CD14-positive monocyte (primary cell): ENCODE measurements around the gene FHIT. TPM values are rescaled to one million over a fixed set of nuclear protein-coding genes. Genes with fewer than 3 reads are reported as not detected.

ENCODE experiments used
- DNase-seq, 3 donors: peaks; one replicate each; pipeline ENCODE4 v3.0.0-alpha.2; 2011 to 2022
- H2AFZ ChIP-seq: 2 replicates; pipeline ENCODE4 v1.6.0; 2012; ENCODE audit warnings: mild to moderate bottlenecking, low read depth, low read length, inconsistent platforms; ENCODE audit not compliant: insufficient read depth, poor library complexity, severe bottlenecking
- H3K27ac ChIP-seq, 2 donors: 1 replicate in 1 of 2; 2 replicates in 1 of 2; pipeline ENCODE4 v1.5.1; 2012 to 2013; ENCODE audit warnings: low read length in 2 of 2, control low read depth in 1 of 2, inconsistent platforms in 1 of 2, low read depth in 1 of 2, mild to moderate bottlenecking in 1 of 2
- H3K27me3 ChIP-seq, 2 donors: one replicate each; pipeline versions ENCODE4 v1.6.0 to v1.6.1; 2011 to 2013; ENCODE audit warnings: low read length in 2 of 2; ENCODE audit not compliant: control insufficient read depth in 2 of 2, insufficient read depth in 2 of 2
- H3K36me3 ChIP-seq, 2 donors: replicated peaks in 1 of 2; 1 replicate in 1 of 2; 2 replicates in 1 of 2; pipeline versions ENCODE4 v1.5.1 to v1.6.1; 2012 to 2013; ENCODE audit warnings: low read length in 2 of 2, control low read depth in 1 of 2, inconsistent platforms in 1 of 2, mild to moderate bottlenecking in 1 of 2; ENCODE audit not compliant: insufficient read depth in 2 of 2, control insufficient read depth in 1 of 2
- H3K4me1 ChIP-seq, 2 donors: 1 replicate in 1 of 2; 2 replicates in 1 of 2; pipeline versions ENCODE4 v1.5.1 to v1.6.1; 2012 to 2013; ENCODE audit warnings: low read length in 2 of 2, control low read depth in 1 of 2, inconsistent platforms in 1 of 2, mild to moderate bottlenecking in 1 of 2, moderate library complexity in 1 of 2; ENCODE audit not compliant: insufficient read depth in 2 of 2, control insufficient read depth in 1 of 2
- H3K4me2 ChIP-seq: replicated peaks from 2 replicates; pipeline ENCODE3; 2012; ENCODE audit warnings: low read length, moderate library complexity, mild to moderate bottlenecking; ENCODE audit not compliant: poor library complexity, severe bottlenecking; ENCODE audit errors: extremely low read depth
- H3K4me3 ChIP-seq, 3 experiments: fragments of 200-600 bp in 1 of 3; sonication (generic) in 1 of 3; replicated peaks in 1 of 3; 1 replicate in 2 of 3; 2 replicates in 1 of 3; pipeline ENCODE4 v1.5.1; 2011 to 2013; ENCODE audit warnings: low read length in 3 of 3, mild to moderate bottlenecking in 3 of 3, control low read depth in 2 of 3, low read depth in 2 of 3, inconsistent platforms in 1 of 3, moderate library complexity in 1 of 3
- H3K79me2 ChIP-seq: 2 replicates; pipeline ENCODE4 v1.6.0; 2012; ENCODE audit warnings: mild to moderate bottlenecking, control low read depth, inconsistent platforms, low read length, moderate library complexity; ENCODE audit not compliant: insufficient read depth
- H3K9ac ChIP-seq: 2 replicates; pipeline ENCODE4 v1.6.0; 2017; ENCODE audit warnings: low read length, mild to moderate bottlenecking; ENCODE audit not compliant: insufficient read depth, poor library complexity, severe bottlenecking
- H3K9me3 ChIP-seq, 2 donors: replicated peaks in 1 of 2; 1 replicate in 1 of 2; 2 replicates in 1 of 2; pipeline versions ENCODE4 v1.5.1 to v1.6.1; 2012 to 2013; ENCODE audit warnings: low read length in 2 of 2, control low read depth in 1 of 2; ENCODE audit not compliant: control insufficient read depth in 1 of 2, insufficient read depth in 1 of 2
- H4K20me1 ChIP-seq: 2 replicates; pipeline ENCODE4 v1.6.0; 2012; ENCODE audit warnings: mild to moderate bottlenecking, low read length, control low read depth, moderate library complexity; ENCODE audit not compliant: insufficient read depth
- H3K27ac Mint-ChIP-seq, 7 donors: one replicate each; pipeline ENCODE4 v1.8.0; 2020; ENCODE audit warnings: mild to moderate bottlenecking in 7 of 7, mixed read lengths in 7 of 7, moderate library complexity in 6 of 7, inconsistent platforms in 2 of 7
- H3K27me3 Mint-ChIP-seq, 3 donors: one replicate each; pipeline ENCODE4 v1.8.0; 2021 to 2022; ENCODE audit warnings: low read depth in 3 of 3, mild to moderate bottlenecking in 3 of 3, mixed read lengths in 3 of 3, moderate library complexity in 3 of 3, inconsistent platforms in 1 of 3
- H3K36me3 Mint-ChIP-seq, 2 donors: one replicate each; pipeline ENCODE4 v1.8.0; 2020; ENCODE audit warnings: mixed read lengths in 2 of 2, inconsistent platforms in 1 of 2, mild to moderate bottlenecking in 1 of 2
- H3K4me1 Mint-ChIP-seq: one replicate; pipeline ENCODE4 v1.8.0; 2020; ENCODE audit warnings: mild to moderate bottlenecking, mixed read lengths
- H3K4me3 Mint-ChIP-seq, 2 donors: one replicate each; pipeline ENCODE4 v1.8.0; 2020; ENCODE audit warnings: mild to moderate bottlenecking in 2 of 2, mixed read lengths in 2 of 2, moderate library complexity in 1 of 2
- H3K9me3 Mint-ChIP-seq, 7 donors: one replicate each; pipeline ENCODE4 v1.8.0; 2020 to 2022; ENCODE audit warnings: mixed read lengths in 7 of 7, mild to moderate bottlenecking in 6 of 7, moderate library complexity in 6 of 7, inconsistent platforms in 2 of 7
- WGBS: methylation state at CpG from one replicate; pipeline ENCODE4 v1.1.5; 2013; ENCODE audit warnings: missing lambda C conversion rate; ENCODE audit not compliant: insufficient coverage; 5-methylcytosine and 5-hydroxymethylcytosine counted together
- intact Hi-C, 2 donors: fragments of 100-400 bp; cut with micrococcal nuclease; formaldehyde crosslinking; loops; one replicate each; pipeline versions ENCODE4 v1.15.0 to v1.15.1; 2023
- polyA plus RNA-seq, 3 donors: library from polyadenylated mRNA; depleted of rRNA in 1 of 3; unstranded in 2 of 3; stranded (reverse) in 1 of 3; fragments of 300-500 nt in 2 of 3; fragments of >200 nt in 1 of 3; fragmentation: Illumina TruSeq in 2 of 3; gene quantifications; 1 replicate in 2 of 3; 2 replicates in 1 of 3; pipeline ENCODE4 v1.2.3, GENCODE V29; 2012 to 2021
- TF ChIP-seq, protein P1 (sequence below): fragments of 200-600 bp; IDR thresholded peaks from one replicate; pipeline ENCODE4 v1.8.0; 2022; ENCODE audit warnings: antibody characterized with exemption, mild to moderate bottlenecking

FHIT gene
- polyA plus RNA-seq, 3 donors = 1.7 to 3.4 (median 3.2) TPM

DNA sequence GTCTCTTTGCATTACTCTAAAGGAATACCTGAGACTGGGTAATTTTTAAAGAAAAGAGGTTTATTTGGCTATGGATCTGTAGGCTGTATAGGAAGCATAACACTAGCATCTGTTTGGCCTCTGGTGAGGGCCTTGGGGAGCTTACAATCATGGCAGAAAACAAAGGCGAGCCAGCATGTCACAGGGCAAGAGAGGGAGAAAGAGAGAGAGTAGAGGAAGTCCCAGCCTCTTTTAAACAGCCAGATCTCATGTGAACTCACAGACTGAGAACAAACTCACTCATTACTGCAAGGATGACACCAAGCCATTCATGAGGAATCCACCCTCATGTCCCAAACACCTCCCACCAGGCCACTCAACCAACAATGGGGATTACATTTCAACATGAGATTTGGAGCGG is 974.6 kb downstream of the FHIT start:
- no peak overlapping the region for H3K27ac Mint-ChIP-seq

DNA sequence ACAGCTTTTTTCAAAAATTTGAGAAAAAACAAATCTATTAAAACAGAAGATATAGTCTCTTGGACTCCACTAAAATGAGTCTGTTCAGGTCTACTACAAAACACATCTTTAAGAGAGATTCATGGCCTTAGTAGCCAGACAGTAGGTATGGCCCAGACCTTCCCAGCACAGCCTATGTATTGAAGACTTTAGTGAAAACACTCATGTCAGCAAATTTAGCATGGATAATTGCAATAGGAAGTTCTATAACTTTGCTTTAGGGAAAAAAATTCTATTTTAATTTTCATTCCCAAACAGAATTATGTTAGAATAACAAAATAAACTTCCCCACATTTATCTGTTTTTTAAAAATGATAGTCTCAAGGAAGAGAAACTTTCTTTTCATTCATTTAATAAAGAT is 976.6 kb downstream of the FHIT start:
- H3K36me3 Mint-ChIP-seq = no peaks in the 10 kb centered on the region
- TF ChIP-seq, protein P1, sequence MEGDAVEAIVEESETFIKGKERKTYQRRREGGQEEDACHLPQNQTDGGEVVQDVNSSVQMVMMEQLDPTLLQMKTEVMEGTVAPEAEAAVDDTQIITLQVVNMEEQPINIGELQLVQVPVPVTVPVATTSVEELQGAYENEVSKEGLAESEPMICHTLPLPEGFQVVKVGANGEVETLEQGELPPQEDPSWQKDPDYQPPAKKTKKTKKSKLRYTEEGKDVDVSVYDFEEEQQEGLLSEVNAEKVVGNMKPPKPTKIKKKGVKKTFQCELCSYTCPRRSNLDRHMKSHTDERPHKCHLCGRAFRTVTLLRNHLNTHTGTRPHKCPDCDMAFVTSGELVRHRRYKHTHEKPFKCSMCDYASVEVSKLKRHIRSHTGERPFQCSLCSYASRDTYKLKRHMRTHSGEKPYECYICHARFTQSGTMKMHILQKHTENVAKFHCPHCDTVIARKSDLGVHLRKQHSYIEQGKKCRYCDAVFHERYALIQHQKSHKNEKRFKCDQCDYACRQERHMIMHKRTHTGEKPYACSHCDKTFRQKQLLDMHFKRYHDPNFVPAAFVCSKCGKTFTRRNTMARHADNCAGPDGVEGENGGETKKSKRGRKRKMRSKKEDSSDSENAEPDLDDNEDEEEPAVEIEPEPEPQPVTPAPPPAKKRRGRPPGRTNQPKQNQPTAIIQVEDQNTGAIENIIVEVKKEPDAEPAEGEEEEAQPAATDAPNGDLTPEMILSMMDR = no peak
- Histone ChIP-seq H3K4me2 (no peak overlapping the region), H3K27ac (no peak overlapping the region), H4K20me1 (no peaks in the 10 kb centered on the region), H3K4me1 (no peaks in the 10 kb centered on the region), H3K4me3 (no peak overlapping the region), H3K27me3 (no peaks in the 10 kb centered on the region), H3K9me3 (peaks cover 0 to 5% of the 10 kb centered on the region in 2 donors), H3K79me2 (no peaks in the 10 kb centered on the region), H2AFZ (no peak overlapping the region), H3K36me3 (no peaks in the 10 kb centered on the region), H3K9ac (no peak overlapping the region)
- H3K4me1 Mint-ChIP-seq = no peaks in the 10 kb centered on the region
- intact Hi-C loops = no loop called here
- peaks cover 0 to 12% (median 6%) of the 10 kb centered on the region in 7 donors for H3K9me3 Mint-ChIP-seq
- no peak for DNase-seq
- no peak overlapping the region for H3K4me3 Mint-ChIP-seq
- H3K27ac Mint-ChIP-seq = no peak overlapping the region
- H3K27me3 Mint-ChIP-seq = no peaks in the 10 kb centered on the region

More for the DNA sequence above, 974.6 kb downstream of the FHIT start:
- Histone ChIP-seq H3K9ac (no peak overlapping the region), H3K36me3 (no peaks in the 10 kb centered on the region), H3K4me3 (no peak overlapping the region), H3K27ac (no peak overlapping the region), H3K9me3 (peaks cover 0 to 5% of the 10 kb centered on the region in 2 donors), H4K20me1 (no peaks in the 10 kb centered on the region), H2AFZ (no peak overlapping the region), H3K79me2 (no peaks in the 10 kb centered on the region), H3K4me2 (no peak overlapping the region), H3K27me3 (no peaks in the 10 kb centered on the region), H3K4me1 (no peaks in the 10 kb centered on the region)
- TF ChIP-seq, protein P1 = no peak
- no peaks in the 10 kb centered on the region for H3K27me3 Mint-ChIP-seq
- no peaks in the 10 kb centered on the region for H3K36me3 Mint-ChIP-seq
- DNase-seq = no peak
- no peaks in the 10 kb centered on the region for H3K4me1 Mint-ChIP-seq
- no peak overlapping the region for H3K4me3 Mint-ChIP-seq
- 100% methylated on average over 1 of the region's 2 CpGs for WGBS
- intact Hi-C loops = no loop called here
- peaks cover 0 to 18% (median 6%) of the 10 kb centered on the region in 7 donors for H3K9me3 Mint-ChIP-seq
